HepG2 (cell line): ENCODE results near the gene DHX32. TPM values are rescaled to one million over a fixed set of nuclear protein-coding genes. Genes with fewer than 3 reads are reported as not detected.
A peak's percentile ranks its signal among the peaks of the same experiment; 100 is the strongest.

Source experiments
- DNMT1 ChIP-seq: sonication (generic); formaldehyde crosslinking; IDR thresholded peaks from 2 replicates; pipeline ENCODE4 v1.5.1; 2020; ENCODE audit warnings: mild to moderate bottlenecking, missing genetic modification reagents
- DR1 ChIP-seq: sonication (generic); formaldehyde crosslinking; IDR thresholded peaks from 2 replicates; pipeline ENCODE4 v1.8.0; 2021; ENCODE audit warnings: mild to moderate bottlenecking, missing genetic modification reagents, inconsistent platforms
- ELF1 ChIP-seq: sonication (generic); formaldehyde crosslinking; IDR thresholded peaks from 2 replicates; pipeline ENCODE4 v1.4.0; 2020; ENCODE audit warnings: missing genetic modification reagents
- FOXA3 ChIP-seq: IDR thresholded peaks from 2 replicates; pipeline ENCODE4 v1.6.1; 2016; ENCODE audit warnings: missing genetic modification reagents, missing compliant biosample characterization
- HNRNPK ChIP-seq: fragments of 200-400 bp; formaldehyde crosslinking; IDR thresholded peaks from 2 replicates; pipeline ENCODE4 v1.6.1; 2018; ENCODE audit warnings: low read length, low read depth, moderate library complexity, mild to moderate bottlenecking; ENCODE audit not compliant: poor library complexity, severe bottlenecking
- KLF16 ChIP-seq, 2 experiments: sonication (generic) in 1 of 2; formaldehyde crosslinking in 1 of 2; IDR thresholded peaks; 2 replicates each; pipeline versions ENCODE4 v1.6.1 to v1.8.0; 2016 to 2023; ENCODE audit warnings: missing genetic modification reagents in 2 of 2, missing compliant biosample characterization in 1 of 2
- MEIS1 ChIP-seq: sonication (generic); formaldehyde crosslinking; IDR thresholded peaks from 2 replicates; pipeline ENCODE4 v1.9.0; 2021; ENCODE audit warnings: mild to moderate bottlenecking, missing genetic modification reagents, moderate library complexity, borderline replicate concordance
- NFE2L1 ChIP-seq: sonication (generic); formaldehyde crosslinking; IDR thresholded peaks from 2 replicates; pipeline ENCODE4 v1.4.0; 2020; ENCODE audit warnings: missing genetic modification reagents, mild to moderate bottlenecking, borderline replicate concordance
- NFE2L2 ChIP-seq: fragments of 150-350 bp; IDR thresholded peaks from 2 replicates; pipeline ENCODE4 v1.6.1; 2014; ENCODE audit warnings: low read length
- ZMYM3 ChIP-seq: sonication (generic); formaldehyde crosslinking; IDR thresholded peaks from 2 replicates; pipeline ENCODE4 v1.5.1; 2020; ENCODE audit warnings: mild to moderate bottlenecking, missing genetic modification reagents
- ZNF17 ChIP-seq: sonication (generic); formaldehyde crosslinking; IDR thresholded peaks from 2 replicates; pipeline ENCODE4 v1.5.0; 2020; ENCODE audit warnings: mild to moderate bottlenecking, missing genetic modification reagents
- ZNF33A ChIP-seq: sonication (generic); formaldehyde crosslinking; IDR thresholded peaks from 2 replicates; pipeline ENCODE4 v1.5.1; 2020; ENCODE audit warnings: missing genetic modification reagents, mild to moderate bottlenecking, moderate library complexity, borderline replicate concordance
- ZNF460 ChIP-seq: sonication (generic); formaldehyde crosslinking; IDR thresholded peaks from 2 replicates; pipeline ENCODE4 v1.5.1; 2020; ENCODE audit warnings: missing genetic modification reagents, mild to moderate bottlenecking, borderline replicate concordance
- ZNF556 ChIP-seq: sonication (generic); formaldehyde crosslinking; IDR thresholded peaks from 2 replicates; pipeline ENCODE4 v1.4.0; 2020; ENCODE audit warnings: mild to moderate bottlenecking, missing genetic modification reagents, borderline replicate concordance
- ZNF562 ChIP-seq: sonication (generic); formaldehyde crosslinking; IDR thresholded peaks from 2 replicates; pipeline ENCODE4 v1.8.0; 2022; ENCODE audit warnings: missing genetic modification reagents, borderline replicate concordance
- ZNF569 ChIP-seq: sonication (generic); formaldehyde crosslinking; IDR thresholded peaks from 2 replicates; pipeline ENCODE4 v1.5.0; 2020; ENCODE audit warnings: mild to moderate bottlenecking, missing genetic modification reagents, moderate library complexity, borderline replicate concordance
- ZNF772 ChIP-seq: sonication (generic); formaldehyde crosslinking; IDR thresholded peaks from 2 replicates; pipeline ENCODE4 v1.5.0; 2020; ENCODE audit warnings: mild to moderate bottlenecking, missing genetic modification reagents
- polyA plus RNA-seq, 8 experiments: library from polyadenylated mRNA; depleted of rRNA in 3 of 8; stranded (reverse) in 7 of 8; unstranded in 1 of 8; fragments of >200 nt; fragmentation: Illumina TruSeq in 4 of 8; extraction: Trizol in 4 of 8; gene quantifications; 2 replicates each; pipeline versions ENCODE4 v1.2.1 to v1.2.3, GENCODE V29; 2011 to 2016; ENCODE audit warnings: low read depth in 4 of 8, missing spikeins in 1 of 8, mixed read lengths in 1 of 8; ENCODE audit not compliant: insufficient read depth in 1 of 8
- total RNA-seq, 5 experiments: library from RNA; depleted of rRNA; stranded (reverse); fragments of >200 nt; fragmentation: Illumina TruSeq; extraction: Trizol; gene quantifications; 2 replicates each; pipeline ENCODE4 v1.2.3, GENCODE V29; 2016; ENCODE audit warnings: low read depth in 1 of 5
- TF ChIP-seq, protein P1 (sequence below): sonication (generic); formaldehyde crosslinking; IDR thresholded peaks from 2 replicates; pipeline ENCODE4 v1.8.0; 2022; ENCODE audit warnings: low read depth, missing genetic modification reagents
- TF ChIP-seq, protein P2 (sequence below): sonication (generic); formaldehyde crosslinking; IDR thresholded peaks from 2 replicates; pipeline ENCODE4 v1.5.0; 2020; ENCODE audit warnings: missing genetic modification reagents
- TF ChIP-seq, protein P3 (sequence below): sonication (generic); formaldehyde crosslinking; IDR thresholded peaks from 2 replicates; pipeline ENCODE4 v1.5.1; 2020; ENCODE audit warnings: missing genetic modification reagents, mild to moderate bottlenecking, borderline replicate concordance
- TF ChIP-seq, protein P4 (sequence below): sonication (generic); formaldehyde crosslinking; IDR thresholded peaks from 2 replicates; pipeline ENCODE4 v1.8.1; 2022; ENCODE audit warnings: mild to moderate bottlenecking, missing genetic modification reagents

Gene DHX32
- total and polyA plus RNA-seq, 2 of the 13 experiments (the other 11 are each of a cell fraction or from before 2014, with no cell fraction given) = 15.5 to 16.5 TPM

DNA sequence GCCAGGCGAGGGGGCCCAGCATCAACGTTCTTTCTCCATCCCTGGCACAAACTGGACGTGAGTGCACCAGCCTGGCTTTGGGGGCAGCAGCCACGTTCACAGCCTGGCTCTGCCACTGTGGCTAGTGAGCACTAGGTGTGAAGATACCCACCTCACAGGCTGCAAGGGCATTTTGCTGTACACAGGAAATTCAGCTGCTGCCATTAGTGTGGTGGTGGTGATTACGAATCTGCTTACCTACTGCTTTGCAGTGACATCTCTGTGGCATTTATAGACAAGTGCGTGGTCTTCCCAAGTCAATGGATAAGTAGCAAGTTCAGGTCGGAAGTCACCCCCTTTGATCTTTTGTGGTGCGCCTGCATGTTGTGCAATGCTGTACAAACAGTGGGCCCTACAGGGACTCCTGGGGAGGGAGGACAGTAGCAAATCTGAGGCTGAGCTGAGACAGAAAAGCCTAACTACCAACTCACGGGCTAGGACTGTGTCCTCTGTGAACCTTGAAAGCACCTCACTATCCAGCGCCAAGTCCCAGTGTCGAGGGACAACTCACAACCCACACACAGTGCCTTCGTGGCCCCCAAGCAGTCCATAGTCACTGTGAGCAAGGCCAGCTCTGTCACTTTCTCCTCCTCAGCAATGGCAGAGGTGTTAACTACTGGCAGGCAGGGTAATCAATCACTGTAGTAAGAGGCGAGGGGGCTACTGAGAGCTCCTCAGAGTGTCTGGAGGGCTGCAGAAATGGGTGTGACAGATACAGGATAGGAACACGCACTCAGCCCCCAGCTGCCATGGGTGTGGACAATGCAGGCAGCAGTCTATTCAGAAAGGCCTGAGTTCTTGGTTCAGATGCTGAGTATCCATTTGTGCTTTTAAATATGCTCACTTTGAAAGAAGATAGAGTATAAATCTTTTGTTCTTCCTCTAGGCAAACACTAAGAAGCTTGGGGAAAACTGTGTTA lies 88.5 kb downstream of the DHX32 start (continued):
- TF ChIP-seq, protein P1, sequence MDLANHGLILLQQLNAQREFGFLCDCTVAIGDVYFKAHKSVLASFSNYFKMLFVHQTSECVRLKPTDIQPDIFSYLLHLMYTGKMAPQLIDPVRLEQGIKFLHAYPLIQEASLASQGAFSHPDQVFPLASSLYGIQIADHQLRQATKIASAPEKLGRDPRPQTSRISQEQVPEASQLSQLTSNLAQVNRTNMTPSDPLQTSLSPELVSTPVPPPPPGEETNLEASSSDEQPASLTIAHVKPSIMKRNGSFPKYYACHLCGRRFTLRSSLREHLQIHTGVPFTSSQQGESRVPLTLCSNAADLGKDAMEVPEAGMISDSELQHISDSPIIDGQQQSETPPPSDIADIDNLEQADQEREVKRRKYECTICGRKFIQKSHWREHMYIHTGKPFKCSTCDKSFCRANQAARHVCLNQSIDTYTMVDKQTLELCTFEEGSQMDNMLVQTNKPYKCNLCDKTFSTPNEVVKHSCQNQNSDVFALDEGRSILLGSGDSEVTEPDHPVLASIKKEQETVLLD (CRISPR knock-in tag) = no peak
- TF ChIP-seq ZNF772 (CRISPR knock-in tag) (0 out of 2 replicates have a peak, but pooled peaks have one; percentile 33), ZNF556 (CRISPR knock-in tag) (peak; percentile 97), HNRNPK (no peak), NFE2L2 (no peak), ZNF17 (CRISPR knock-in tag) (no peak), MEIS1 (CRISPR knock-in tag) (peak; percentile 92), ELF1 (CRISPR knock-in tag) (no peak; the same call in none of the 2 replicates), ZNF569 (CRISPR knock-in tag) (no peak), DR1 (CRISPR knock-in tag) (no peak), ZNF460 (CRISPR knock-in tag) (peak; percentile 30; the same call in 1 of the 2 replicates), NFE2L1 (CRISPR knock-in tag) (no peak), ZNF33A (no peak), ZNF562 (CRISPR knock-in tag) (no peak), DNMT1 (CRISPR knock-in tag) (peak; percentile 30; the same call in 1 of the 2 replicates), FOXA3 (CRISPR knock-in tag) (peak; percentile 96), KLF16 (CRISPR knock-in tag; IDR thresholded peaks at IDR 0.05) (peak in 1 of 2 experiments; percentile 89; a peak in 2 of 4 replicates), ZMYM3 (CRISPR knock-in tag) (peak; percentile 82)
- TF ChIP-seq, protein P2, sequence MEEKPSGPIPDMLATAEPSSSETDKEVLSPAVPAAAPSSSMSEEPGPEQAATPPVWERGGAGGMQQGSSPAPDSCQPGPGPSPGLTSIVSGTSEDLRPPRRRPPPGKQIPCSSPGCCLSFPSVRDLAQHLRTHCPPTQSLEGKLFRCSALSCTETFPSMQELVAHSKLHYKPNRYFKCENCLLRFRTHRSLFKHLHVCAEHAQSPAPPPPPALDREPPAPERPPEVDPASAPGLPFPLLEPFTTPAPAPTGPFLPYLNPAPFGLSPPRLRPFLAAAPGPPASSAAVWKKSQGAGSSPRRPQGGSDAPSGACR (CRISPR knock-in tag) = peak; percentile 89
- TF ChIP-seq, protein P3, sequence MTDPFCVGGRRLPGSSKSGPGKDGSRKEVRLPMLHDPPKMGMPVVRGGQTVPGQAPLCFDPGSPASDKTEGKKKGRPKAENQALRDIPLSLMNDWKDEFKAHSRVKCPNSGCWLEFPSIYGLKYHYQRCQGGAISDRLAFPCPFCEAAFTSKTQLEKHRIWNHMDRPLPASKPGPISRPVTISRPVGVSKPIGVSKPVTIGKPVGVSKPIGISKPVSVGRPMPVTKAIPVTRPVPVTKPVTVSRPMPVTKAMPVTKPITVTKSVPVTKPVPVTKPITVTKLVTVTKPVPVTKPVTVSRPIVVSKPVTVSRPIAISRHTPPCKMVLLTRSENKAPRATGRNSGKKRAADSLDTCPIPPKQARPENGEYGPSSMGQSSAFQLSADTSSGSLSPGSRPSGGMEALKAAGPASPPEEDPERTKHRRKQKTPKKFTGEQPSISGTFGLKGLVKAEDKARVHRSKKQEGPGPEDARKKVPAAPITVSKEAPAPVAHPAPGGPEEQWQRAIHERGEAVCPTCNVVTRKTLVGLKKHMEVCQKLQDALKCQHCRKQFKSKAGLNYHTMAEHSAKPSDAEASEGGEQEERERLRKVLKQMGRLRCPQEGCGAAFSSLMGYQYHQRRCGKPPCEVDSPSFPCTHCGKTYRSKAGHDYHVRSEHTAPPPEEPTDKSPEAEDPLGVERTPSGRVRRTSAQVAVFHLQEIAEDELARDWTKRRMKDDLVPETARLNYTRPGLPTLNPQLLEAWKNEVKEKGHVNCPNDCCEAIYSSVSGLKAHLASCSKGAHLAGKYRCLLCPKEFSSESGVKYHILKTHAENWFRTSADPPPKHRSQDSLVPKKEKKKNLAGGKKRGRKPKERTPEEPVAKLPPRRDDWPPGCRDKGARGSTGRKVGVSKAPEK (CRISPR knock-in tag) = peak; percentile 89; the same call in 1 of the 2 replicates
- TF ChIP-seq, protein P4, sequence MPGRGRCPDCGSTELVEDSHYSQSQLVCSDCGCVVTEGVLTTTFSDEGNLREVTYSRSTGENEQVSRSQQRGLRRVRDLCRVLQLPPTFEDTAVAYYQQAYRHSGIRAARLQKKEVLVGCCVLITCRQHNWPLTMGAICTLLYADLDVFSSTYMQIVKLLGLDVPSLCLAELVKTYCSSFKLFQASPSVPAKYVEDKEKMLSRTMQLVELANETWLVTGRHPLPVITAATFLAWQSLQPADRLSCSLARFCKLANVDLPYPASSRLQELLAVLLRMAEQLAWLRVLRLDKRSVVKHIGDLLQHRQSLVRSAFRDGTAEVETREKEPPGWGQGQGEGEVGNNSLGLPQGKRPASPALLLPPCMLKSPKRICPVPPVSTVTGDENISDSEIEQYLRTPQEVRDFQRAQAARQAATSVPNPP = no peak
